Measurements from ENCODE around the gene DCUN1D1.

The DCUN1D1 gene

DNA sequence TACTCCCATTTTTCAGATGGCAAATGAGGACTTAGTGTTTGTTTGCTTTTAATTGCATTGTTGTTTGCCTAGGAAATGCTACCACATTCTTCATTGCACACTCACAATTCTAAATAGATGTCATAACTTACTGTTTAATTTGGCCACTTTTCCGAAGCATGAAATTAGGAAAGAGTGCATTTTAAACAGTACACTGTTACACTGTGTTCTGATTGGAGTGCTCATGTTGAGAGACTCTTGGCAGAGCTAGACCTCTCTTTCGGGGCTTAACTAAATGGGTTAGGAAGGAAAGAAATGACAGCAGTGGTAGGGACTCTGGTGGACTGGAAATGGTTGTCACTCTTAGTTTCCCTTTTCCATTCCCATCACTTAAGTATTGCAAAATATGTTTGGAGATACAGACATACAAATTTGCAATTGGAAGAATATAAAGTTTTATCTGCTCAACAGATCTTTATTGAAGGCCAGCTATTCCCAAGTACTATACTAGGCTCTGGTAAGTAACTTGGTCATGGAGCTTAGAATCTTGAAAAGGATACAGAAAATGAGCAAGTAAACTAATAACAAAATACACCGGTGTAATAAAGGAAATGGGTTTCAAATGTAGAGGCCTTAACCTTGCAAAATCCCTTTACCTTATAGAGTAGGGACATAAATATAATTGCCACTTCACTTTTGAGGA lies 90.2 kb downstream of the DCUN1D1 start:
- DNase-seq = no peak
